ENCODE results near the gene MAB21L4. TPM values are rescaled to one million over a fixed set of nuclear protein-coding genes. Genes with fewer than 3 reads are reported as not detected.
A peak's percentile ranks its signal among the peaks of the same experiment; 100 is the strongest.

MAB21L4 gene
- 148 TPM for total RNA-seq

- peak; percentile 34 for ATAC-seq
These were observed at the start of gene MAB21L4 for GRCh38 chr2:240895656-240896388. Gene MAB21L4 (minus strand): TSS chr2:240896156. CDS start chr2:240895997, 159 bp downstream.

- no peak for ATAC-seq
These were observed 40.1 kb upstream of the MAB21L4 start for GRCh38 chr2:240936106-240936505.

GRCh38 chr2:240935103-240935876, 39.3 kb upstream of the MAB21L4 start:
- ATAC-seq = no peak

GRCh38 chr2:240934701-240935102, 38.7 kb upstream of the MAB21L4 start:
- ATAC-seq = no peak

- ATAC-seq = no peak
These were observed 38.2 kb upstream of the MAB21L4 start for GRCh38 chr2:240933966-240934700.

- ATAC-seq = no peak
These were observed 37.4 kb upstream of the MAB21L4 start for GRCh38 chr2:240933048-240933965.

GRCh38 chr2:240932724-240933047, 36.7 kb upstream of the MAB21L4 start:
- ATAC-seq = no peak

GRCh38 chr2:240932001-240932723, 36.2 kb upstream of the MAB21L4 start:
- no peak for ATAC-seq

- no peak for ATAC-seq
These were observed 35.5 kb upstream of the MAB21L4 start for GRCh38 chr2:240931319-240931949.

- ATAC-seq = no peak
These were observed 34.8 kb upstream of the MAB21L4 start for GRCh38 chr2:240930631-240931318.

GRCh38 chr2:240930096-240930630, 34.2 kb upstream of the MAB21L4 start:
- no peak for ATAC-seq

GRCh38 chr2:240929364-240930095, 33.6 kb upstream of the MAB21L4 start:
- ATAC-seq = no peak

- ATAC-seq = peak; percentile 70
These were observed 32.8 kb upstream of the MAB21L4 start for GRCh38 chr2:240928476-240929363.

GRCh38 chr2:240927390-240927781, 31.4 kb upstream of the MAB21L4 start:
- no peak for ATAC-seq

- no peak for ATAC-seq
These were observed 30.8 kb upstream of the MAB21L4 start for GRCh38 chr2:240926516-240927389.

GRCh38 chr2:240925568-240926515, 29.9 kb upstream of the MAB21L4 start:
- no peak for ATAC-seq
